Calu3 (cell line): Measurements from ENCODE around the gene SMARCD3. TPM values are rescaled to one million over a fixed set of nuclear protein-coding genes. Genes with fewer than 3 reads are reported as not detected.

Source experiments
- BruUV-seq: library from RNA; stranded (reverse); fragments of 400-500 nt; replicated peaks from 2 replicates; lab custom pipeline; 2021; lab: Mats Ljungman, UMichigan
- CTCF ChIA-PET: fragments of 300-600 bp; sonication (Branson Sonifier 250); formaldehyde crosslinking; loops from one replicate; lab custom pipeline; 2022; ENCODE audit warnings: antibody characterized with exemption; lab: Charles Lee
- DNase-seq: peaks from one replicate; pipeline ENCODE4 v3.0.0; 2022
- H3K27ac Mint-ChIP-seq: one replicate; pipeline ENCODE4 v1.8.0; 2022; ENCODE audit warnings: mixed read lengths; ENCODE audit not compliant: unreplicated experiment
- H3K27me3 Mint-ChIP-seq: one replicate; pipeline ENCODE4 v1.8.0; 2022; ENCODE audit warnings: mixed read lengths; ENCODE audit not compliant: unreplicated experiment
- H3K36me3 Mint-ChIP-seq: one replicate; pipeline ENCODE4 v1.8.0; 2022; ENCODE audit warnings: mild to moderate bottlenecking, moderate library complexity, mixed read lengths; ENCODE audit not compliant: insufficient read depth, unreplicated experiment
- H3K4me1 Mint-ChIP-seq: one replicate; pipeline ENCODE4 v1.8.0; 2022; ENCODE audit warnings: mild to moderate bottlenecking, low read depth, mixed read lengths; ENCODE audit not compliant: unreplicated experiment
- H3K4me3 Mint-ChIP-seq: one replicate; pipeline ENCODE4 v1.8.0; 2022; ENCODE audit warnings: mild to moderate bottlenecking, low read depth, moderate library complexity, mixed read lengths; ENCODE audit not compliant: unreplicated experiment
- H3K9me3 Mint-ChIP-seq: one replicate; pipeline ENCODE4 v1.8.0; 2022; ENCODE audit warnings: low read depth, mixed read lengths; ENCODE audit not compliant: unreplicated experiment
- CTCF ChIP-seq: fragments of 200-600 bp; IDR thresholded peaks from one replicate; pipeline ENCODE4 v1.8.0; 2022; ENCODE audit warnings: antibody characterized with exemption; ENCODE audit not compliant: unreplicated experiment
- intact Hi-C: fragments of 100-400 bp; cut with micrococcal nuclease; formaldehyde crosslinking; loops from one replicate; pipeline ENCODE4 v1.10.0; 2022; ENCODE audit not compliant: unreplicated experiment
- total RNA-seq: library from RNA; stranded (reverse); gene quantifications from 2 replicates; pipeline ENCODE4 v1.2.3, GENCODE V29; 2022

The SMARCD3 gene
- total RNA-seq, 1 experiment from 2014 or later, result 2.3 TPM

GRCh38 chr7:151197932-151198331 lies 50.6 kb downstream of the SMARCD3 start:
- Mint-ChIP-seq H3K36me3 (peaks cover 7% of the 10 kb centered on the region), H3K4me1 (no peaks in the 10 kb centered on the region), H3K27me3 (no peaks in the 10 kb centered on the region), H3K9me3 (no peaks in the 10 kb centered on the region), H3K27ac (no peak overlapping the region), H3K4me3 (no peak overlapping the region)
- no TSS peak for BruUV-seq
- intact Hi-C loops, result no loop called here
- no peak for DNase-seq
- CTCF ChIA-PET, result no interaction called here
- no peak for TF ChIP-seq CTCF

DNA sequence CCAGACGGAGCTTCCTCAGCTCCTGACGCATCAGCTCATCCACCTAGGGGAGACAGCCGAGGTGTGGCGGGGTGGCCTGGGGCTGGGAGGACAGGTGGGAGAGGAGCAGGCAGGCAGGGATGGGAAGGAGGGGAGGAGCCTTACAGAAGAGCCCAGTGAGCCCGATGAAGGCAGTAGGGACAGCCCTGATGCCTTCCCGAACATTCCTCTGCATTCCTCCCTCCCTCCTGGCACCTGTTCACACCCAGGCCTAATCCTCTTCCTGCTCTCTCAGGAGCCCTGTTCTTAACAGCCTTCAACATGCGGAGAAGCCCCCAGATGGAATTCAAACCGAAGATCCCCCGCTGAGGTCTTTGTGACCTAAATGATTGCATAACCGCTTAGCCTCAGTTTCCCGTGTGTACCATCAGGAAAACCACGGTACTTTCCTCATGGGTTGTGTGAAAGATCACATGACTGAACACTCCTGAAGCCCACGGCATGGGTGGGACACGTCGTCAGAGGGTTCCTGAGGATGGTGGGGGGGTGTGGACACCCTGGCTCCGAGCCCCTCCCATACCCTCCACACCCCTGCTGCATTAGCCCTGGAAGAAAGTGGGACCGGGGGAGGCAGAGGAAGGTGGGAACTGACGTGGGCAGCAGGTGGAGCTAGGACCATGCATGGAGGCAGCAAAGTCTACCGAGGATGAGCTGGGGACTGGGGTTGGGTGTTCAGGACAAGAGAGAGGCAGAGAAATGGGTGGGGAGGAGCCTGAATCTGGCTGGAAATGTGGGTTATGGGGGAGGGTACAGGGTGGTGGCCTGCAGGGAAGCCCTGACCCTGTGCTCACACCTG lies 52.7 kb downstream of the SMARCD3 start:
- Mint-ChIP-seq H3K27ac (no peak overlapping the region), H3K9me3 (no peaks in the 10 kb centered on the region), H3K4me3 (no peak overlapping the region), H3K36me3 (peaks cover 7% of the 10 kb centered on the region), H3K27me3 (peaks cover 8% of the 10 kb centered on the region), H3K4me1 (no peaks in the 10 kb centered on the region)
- no peak for TF ChIP-seq CTCF
- no peak for DNase-seq
- intact Hi-C loops, result no loop called here
- CTCF ChIA-PET, result interaction anchor here (0.5 kb wide), 1 partner anchor 33 kb away, joined by 3 read pairs; no protein-coding TSS in a partner anchor
- no TSS peak for BruUV-seq

GRCh38 chr7:151194188-151194587 lies 54.3 kb downstream of the SMARCD3 start:
- BruUV-seq, result no TSS peak
- Mint-ChIP-seq H3K9me3 (no peaks in the 10 kb centered on the region), H3K36me3 (peaks cover 7% of the 10 kb centered on the region), H3K27ac (no peak overlapping the region), H3K4me3 (no peak overlapping the region), H3K4me1 (no peaks in the 10 kb centered on the region), H3K27me3 (peaks cover 25% of the 10 kb centered on the region)
- TF ChIP-seq CTCF, result no peak
- CTCF ChIA-PET, result no interaction called here
- DNase-seq, result no peak
- intact Hi-C loops, result no loop called here

- H3K27ac Mint-ChIP-seq, result no peak overlapping the region
- H3K4me3 Mint-ChIP-seq, result no peak overlapping the region
- intact Hi-C loops, result no loop called here
- no peaks in the 10 kb centered on the region for H3K9me3 Mint-ChIP-seq
- peaks cover 7% of the 10 kb centered on the region for H3K36me3 Mint-ChIP-seq
- no peak for TF ChIP-seq CTCF
- BruUV-seq, result no TSS peak
- peaks cover 33% of the 10 kb centered on the region for H3K27me3 Mint-ChIP-seq
- DNase-seq, result no peak
- CTCF ChIA-PET, result no interaction called here
- H3K4me1 Mint-ChIP-seq, result no peaks in the 10 kb centered on the region
Observed at GRCh38 chr7:151193203-151193978, 55.1 kb downstream of the SMARCD3 start.
